HK-2 (cell line): ENCODE results near the gene UGGT1.

Experiments used
- DNase-seq: peaks from one replicate; pipeline ENCODE4 v3.0.0-alpha.2; 2018; ENCODE audit not compliant: unreplicated experiment

The UGGT1 gene

DNA sequence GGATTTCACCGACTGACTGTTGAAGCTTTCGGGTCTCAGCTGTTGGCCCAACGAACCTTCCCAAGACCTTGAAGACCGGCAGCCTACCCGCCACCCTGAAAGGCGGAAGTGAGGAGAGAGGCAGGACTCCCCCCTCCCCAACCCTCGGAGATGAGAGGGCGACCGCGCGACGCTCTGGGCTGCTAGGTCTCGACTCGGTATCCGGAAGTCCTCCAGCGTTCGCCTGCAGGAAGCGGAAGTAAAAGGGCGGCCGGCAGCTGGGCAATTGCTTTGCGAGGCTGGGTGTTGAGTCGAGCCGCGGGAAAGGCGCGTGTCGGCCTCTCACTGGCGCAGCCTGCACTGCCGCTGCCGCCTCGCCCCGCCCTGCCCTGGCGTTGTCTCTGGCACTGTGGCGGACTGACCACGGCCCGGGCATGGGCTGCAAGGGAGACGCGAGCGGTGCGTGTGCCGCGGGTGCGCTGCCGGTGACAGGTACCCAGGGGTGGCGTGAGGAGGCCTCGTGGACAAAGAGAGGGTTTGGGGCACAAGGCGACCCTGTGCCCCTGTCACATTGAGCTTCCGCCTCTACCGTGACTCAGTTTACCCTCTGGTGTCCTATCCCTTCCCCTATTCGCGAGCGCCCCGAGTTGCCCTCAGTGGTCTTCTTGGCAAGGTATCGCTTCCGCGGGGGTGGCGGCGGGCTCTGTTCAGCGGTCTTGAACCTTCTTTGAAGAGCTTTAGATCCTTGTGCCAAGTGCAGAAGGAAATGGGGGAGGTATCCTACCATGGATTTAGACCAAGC, at the start of gene UGGT1:
Gene UGGT1 (plus strand): TSS at position 256 of the 781 bp plus-strand sequence. CDS start 158 bp downstream, at position 414.
- DNase-seq, result peak; percentile 95

- DNase-seq, result no peak
These were observed 49.4 kb upstream of the UGGT1 start for GRCh38 chr2:128041561-128041960.

- no peak for DNase-seq
These were observed 48.0 kb upstream of the UGGT1 start for GRCh38 chr2:128043041-128043440.

GRCh38 chr2:128053331-128053730, 37.7 kb upstream of the UGGT1 start:
- DNase-seq, result no peak

DNA sequence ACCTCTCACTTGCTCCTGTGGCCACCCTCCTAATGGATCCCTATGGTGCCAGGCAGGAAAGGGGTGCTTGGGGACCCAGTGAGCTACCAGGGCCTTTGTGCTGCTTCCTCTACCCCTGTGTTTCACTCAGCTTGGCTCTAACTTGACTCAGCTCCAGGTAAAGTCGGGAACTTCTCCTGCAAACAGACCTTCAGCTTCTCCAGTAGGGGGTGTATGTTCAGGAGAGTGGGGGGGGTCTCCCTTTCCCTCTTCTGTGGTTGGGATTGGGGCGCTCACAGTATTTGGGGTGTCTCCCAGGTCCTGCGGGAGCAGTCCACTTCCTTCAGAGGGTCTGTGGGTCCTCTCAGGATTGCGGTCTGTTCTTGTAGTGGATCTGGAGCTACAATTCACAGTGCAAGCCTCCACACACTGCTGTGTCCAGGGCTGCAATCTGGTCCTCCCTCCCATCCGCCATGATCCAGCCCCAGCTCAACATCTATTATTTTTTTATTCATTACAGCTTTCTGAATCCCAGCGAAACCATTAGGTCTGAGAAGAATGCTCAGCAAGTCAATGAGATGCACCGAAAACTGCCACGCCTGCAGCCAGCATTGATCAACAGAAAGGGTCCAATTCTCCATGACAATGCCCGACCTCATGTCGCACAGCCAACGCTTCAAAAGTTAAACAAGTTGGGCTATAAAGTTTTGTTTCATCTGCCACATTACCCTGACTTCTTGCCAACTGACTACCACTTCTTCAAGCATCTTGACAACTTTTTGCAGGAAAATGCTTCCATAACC, 36.7 kb upstream of the UGGT1 start:
- no peak for DNase-seq

- DNase-seq, result no peak
These were observed 33.7 kb upstream of the UGGT1 start for GRCh38 chr2:128057334-128057733.

DNA sequence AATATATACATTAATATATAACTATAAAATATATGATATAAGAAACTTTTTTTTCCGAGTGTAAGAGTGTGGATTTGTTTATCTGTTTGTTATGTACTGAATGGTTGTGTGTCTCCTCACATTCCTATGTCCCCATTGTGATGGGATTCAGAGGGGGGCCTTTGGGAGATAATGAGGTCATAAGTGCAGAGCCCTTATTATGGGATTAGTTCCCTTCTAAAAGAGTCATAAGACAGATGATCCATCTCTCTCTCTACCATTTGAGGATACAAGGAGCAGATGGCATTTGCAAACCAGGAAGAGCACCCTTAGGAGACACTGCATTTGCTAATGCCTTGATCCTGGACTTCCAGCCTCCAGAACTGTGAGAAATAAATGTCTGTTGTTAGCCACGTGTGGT, 32.9 kb upstream of the UGGT1 start:
- no peak for DNase-seq

- no peak for DNase-seq
These were observed 28.4 kb upstream of the UGGT1 start for GRCh38 chr2:128062571-128062970.

GRCh38 chr2:128064353-128064752, 26.6 kb upstream of the UGGT1 start:
- no peak for DNase-seq

DNA sequence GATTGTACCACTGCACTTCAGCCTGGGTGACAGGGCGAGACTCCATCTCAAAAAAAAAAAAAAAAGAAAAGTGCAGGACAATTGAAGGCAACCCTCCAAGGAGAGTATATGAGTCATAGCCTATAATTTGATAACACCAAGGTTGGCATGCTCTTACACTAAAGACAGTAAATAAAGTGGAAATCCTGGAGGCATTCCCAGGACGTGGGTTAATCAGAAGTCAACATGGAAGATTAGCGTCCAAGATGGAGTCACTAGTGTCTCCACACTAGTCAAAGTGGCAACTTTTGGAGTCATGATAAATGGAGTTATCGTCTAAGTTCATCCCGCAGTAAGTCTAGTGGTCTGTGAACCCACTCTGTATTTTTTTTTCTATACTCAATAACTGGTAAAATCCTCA, 21.2 kb upstream of the UGGT1 start:
- no peak for DNase-seq

DNA sequence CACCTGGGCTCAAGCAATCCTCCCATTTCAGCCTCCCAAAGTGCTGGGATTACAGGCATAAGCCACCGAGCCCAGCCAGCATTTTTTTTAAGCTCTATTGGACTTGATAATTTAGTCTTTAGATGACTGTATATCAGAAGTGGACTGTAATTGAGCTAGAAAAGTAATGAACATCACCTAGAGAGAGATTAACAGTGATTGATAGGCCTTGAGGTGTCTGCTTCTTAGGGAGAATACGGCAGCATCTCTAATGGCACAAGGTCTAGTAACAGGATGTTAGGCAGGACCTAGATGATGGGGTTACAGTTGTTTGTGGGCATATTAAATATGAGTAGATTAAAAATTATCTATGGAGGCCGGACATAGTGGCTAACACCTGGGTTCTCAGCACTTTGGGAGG, 17.7 kb upstream of the UGGT1 start:
- no peak for DNase-seq

- DNase-seq, result no peak
These were observed 14.4 kb upstream of the UGGT1 start for GRCh38 chr2:128076461-128077106.

- DNase-seq, result no peak
These were observed 6.2 kb upstream of the UGGT1 start for GRCh38 chr2:128084757-128085156.

DNA sequence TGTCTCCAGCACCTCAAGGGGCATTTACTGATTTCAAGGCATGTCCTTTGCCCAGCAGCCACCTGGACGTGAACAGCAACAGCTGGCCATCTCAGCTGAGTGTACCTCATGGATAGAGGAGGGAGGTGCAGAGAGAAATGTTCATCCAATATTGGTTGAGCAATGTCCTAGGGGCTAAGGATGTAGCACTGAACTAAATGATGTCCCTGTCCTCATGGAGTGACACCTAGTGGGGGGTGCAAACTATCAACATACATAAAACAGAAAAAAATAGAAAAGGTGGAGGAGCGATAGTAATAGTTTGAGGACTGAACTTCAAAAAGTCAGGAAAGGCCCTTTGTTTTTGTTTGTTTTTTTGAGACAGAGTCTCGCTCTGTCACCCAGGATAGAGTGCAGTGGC, 4.8 kb upstream of the UGGT1 start:
- DNase-seq, result no peak

GRCh38 chr2:128090575-128090944, 440 bp upstream of the UGGT1 start:
- DNase-seq, result no peak

DNA sequence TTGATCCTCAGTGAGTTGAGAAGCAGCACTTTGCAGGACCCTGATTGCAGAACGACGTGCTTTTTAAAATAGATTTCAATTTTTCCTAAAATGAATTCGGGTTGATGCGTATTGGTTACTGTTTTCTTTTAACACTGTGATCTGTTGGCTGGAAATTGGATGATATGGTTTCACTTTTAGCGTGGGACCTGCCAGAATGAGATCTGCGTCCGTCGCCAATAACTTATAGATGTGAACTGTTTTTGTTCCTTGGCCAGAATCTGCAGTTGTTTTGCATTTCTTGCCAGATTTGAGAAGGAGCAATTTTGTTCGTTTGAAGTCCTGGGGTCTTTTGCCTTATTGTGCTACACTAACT, 703 bp downstream of the UGGT1 start:
- peak; percentile 8 for DNase-seq

DNA sequence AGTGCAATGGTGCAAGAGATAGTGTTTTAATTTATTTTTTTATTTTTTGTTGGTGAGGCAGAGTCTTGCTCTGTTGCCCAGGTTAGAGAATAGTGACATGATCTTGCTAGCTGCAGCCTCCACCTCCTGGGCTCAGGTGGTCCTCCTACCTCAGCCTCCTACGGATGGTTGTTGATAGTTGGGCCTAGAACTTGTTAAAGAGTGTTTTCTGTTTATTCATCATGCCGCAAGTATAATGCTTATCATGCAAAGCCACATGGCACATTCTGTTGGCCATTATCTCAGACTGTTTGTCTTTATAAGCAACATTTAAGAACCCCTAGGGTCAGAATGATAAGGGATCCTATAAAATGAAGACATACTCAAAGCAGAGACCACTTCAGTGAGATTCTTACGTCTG, 1.7 kb downstream of the UGGT1 start:
- DNase-seq, result no peak

DNA sequence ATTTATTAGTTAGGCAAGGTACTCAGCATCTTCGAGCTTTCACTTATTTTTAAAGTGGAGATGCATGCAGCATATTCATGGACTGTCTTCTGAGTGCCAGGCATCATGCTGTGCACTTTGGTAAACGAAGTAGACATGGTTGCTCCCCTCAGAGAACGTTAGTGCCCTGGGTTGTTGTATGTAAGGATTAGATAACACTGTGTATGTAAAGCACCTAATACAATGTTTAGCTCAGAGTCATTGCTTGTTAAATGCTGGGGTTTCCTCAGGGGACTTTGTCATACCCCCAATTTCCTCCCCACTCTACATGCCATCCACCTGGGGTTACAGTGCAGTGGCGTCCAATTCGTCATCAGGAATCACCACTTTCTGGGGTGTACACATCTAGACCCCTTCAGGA, 2.8 kb downstream of the UGGT1 start:
- DNase-seq, result no peak

- no peak for DNase-seq
These were observed 4.2 kb downstream of the UGGT1 start for GRCh38 chr2:128095201-128095600.

DNA sequence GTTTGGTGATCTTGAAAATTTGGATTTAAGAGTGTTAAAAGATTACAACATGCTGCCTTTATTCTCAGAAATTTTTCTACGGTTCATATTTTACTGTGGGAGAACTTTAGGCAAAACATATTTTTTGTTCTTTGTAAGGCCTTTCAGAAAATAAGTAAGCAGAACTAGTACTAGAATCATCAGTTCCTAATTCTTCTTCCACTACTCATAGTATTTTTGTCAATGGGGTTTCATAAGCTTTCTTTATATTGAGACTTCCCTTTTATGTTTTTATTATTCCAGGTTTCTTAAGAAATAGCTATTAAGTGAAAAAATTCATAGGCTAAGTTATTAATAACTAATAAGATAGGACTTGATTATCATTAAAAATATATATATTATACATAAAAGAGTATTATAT, 12.4 kb downstream of the UGGT1 start:
- no peak for DNase-seq

GRCh38 chr2:128105072-128105471, 14.1 kb downstream of the UGGT1 start:
- no peak for DNase-seq

DNA sequence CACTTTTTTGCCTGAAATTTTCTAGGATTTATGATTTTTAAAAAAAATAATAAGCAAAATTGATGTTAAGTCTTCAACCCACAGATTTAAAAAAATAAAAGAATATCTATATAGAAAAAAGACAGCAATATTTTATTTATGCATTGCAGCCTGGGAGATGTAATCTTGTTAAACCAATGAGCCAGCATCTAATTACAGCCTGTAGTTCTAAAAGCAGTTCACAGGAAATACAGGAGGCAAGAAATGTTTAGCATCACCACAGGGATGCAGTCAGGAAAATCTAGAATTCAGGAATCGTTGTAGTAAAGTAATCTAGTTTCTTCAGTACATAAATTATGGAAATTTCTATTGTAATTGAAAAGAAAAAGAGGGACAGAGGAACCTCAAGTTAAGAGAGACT, 17.2 kb downstream of the UGGT1 start:
- no peak for DNase-seq

DNA sequence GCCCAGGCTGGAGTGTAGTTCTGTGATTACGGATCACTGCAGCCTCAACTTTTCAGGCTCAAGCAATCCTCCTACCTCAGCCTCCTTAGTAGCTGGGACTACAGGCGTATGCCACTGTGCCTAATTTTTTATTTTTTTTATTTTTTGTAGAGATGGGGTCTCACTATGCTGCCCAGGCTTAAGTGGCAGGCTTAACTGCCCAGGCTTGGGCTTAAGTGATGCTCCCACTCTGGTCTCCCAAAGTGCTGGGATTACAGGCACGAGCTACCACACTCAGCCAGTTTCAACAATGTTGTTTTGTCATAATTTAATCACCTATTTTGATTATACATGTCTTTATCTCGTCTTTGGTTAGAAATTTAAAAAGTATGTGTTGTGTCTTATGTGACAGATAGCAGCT, 18.2 kb downstream of the UGGT1 start:
- no peak for DNase-seq
